H1 (cell line): ENCODE measurements around the gene SUPT20HL1. TPM values are rescaled to one million over a fixed set of nuclear protein-coding genes. Genes with fewer than 3 reads are reported as not detected.

Experiments
- CTCF ChIA-PET: fragments of 300-600 bp; sonication (Branson Sonifier 250); formaldehyde crosslinking; loops from one replicate; lab custom pipeline; 2021; ENCODE audit not compliant: partially characterized antibody; lab: Charles Lee
- POLR2A ChIA-PET: fragments of 300-600 bp; sonication (Branson Sonifier 250); formaldehyde crosslinking; loops from one replicate; lab custom pipeline; 2021; ENCODE audit warnings: inconsistent platforms; ENCODE audit not compliant: partially characterized antibody; lab: Charles Lee
- DNase-seq, 2 experiments: peaks; one replicate each; pipeline versions ENCODE4 v3.0.0 to v3.0.0-alpha.2; 2010 to 2022; ENCODE audit warnings: low spot score in 2 of 2, low read depth in 1 of 2, mixed read lengths in 1 of 2
- FAIRE-seq: peaks from 2 replicates; lab custom pipeline; 2011; peaks lifted over from hg19 to GRCh38; lab: Jason Lieb, UNC
- H2AFZ ChIP-seq: 2 replicates; pipeline ENCODE4 v1.8.1; 2012; ENCODE audit warnings: low read length, inconsistent platforms
- H2AK5ac ChIP-seq: 2 replicates; pipeline ENCODE4 v1.6.1; 2013; ENCODE audit warnings: low read depth, low read length
- H2BK120ac ChIP-seq: replicated peaks from 2 replicates; pipeline ENCODE3; 2013; ENCODE audit warnings: low read depth, low read length, inconsistent platforms
- H2BK12ac ChIP-seq: 2 replicates; pipeline ENCODE4 v1.6.1; 2013; ENCODE audit warnings: low read depth, low read length
- H2BK15ac ChIP-seq: 2 replicates; pipeline ENCODE4 v1.6.1; 2013; ENCODE audit warnings: low read length
- H2BK20ac ChIP-seq: 2 replicates; pipeline ENCODE4 v1.6.1; 2013; ENCODE audit warnings: low read length
- H2BK5ac ChIP-seq: 2 replicates; pipeline ENCODE4 v1.6.1; 2013; ENCODE audit warnings: low read depth, low read length
- H3K14ac ChIP-seq: 2 replicates; pipeline ENCODE4 v1.6.1; 2013; ENCODE audit warnings: inconsistent platforms; ENCODE audit not compliant: insufficient read length
- H3K18ac ChIP-seq: 2 replicates; pipeline ENCODE4 v1.6.1; 2013; ENCODE audit warnings: low read length; ENCODE audit errors: extremely low read depth
- H3K23ac ChIP-seq: 2 replicates; pipeline ENCODE4 v1.6.1; 2013; ENCODE audit warnings: inconsistent platforms; ENCODE audit not compliant: insufficient read length
- H3K23me2 ChIP-seq: 2 replicates; pipeline ENCODE4 v1.6.1; 2013; ENCODE audit warnings: low read depth, low read length
- H3K27ac ChIP-seq: 2 replicates; pipeline ENCODE4 v1.6.1; 2011; ENCODE audit warnings: low read depth, low read length, inconsistent platforms
- H3K27me3 ChIP-seq, 4 experiments: replicated peaks in 1 of 4; 1 replicate in 1 of 4; 2 replicates in 3 of 4; pipeline versions ENCODE4 v1.6.1 to v1.8.1; 2011 to 2013; ENCODE audit warnings: low read length in 3 of 4, mild to moderate bottlenecking in 3 of 4, inconsistent platforms in 2 of 4, mixed read lengths in 2 of 4, moderate library complexity in 1 of 4; ENCODE audit not compliant: control insufficient read depth in 3 of 4, insufficient read depth in 3 of 4; ENCODE audit errors: extremely low read depth in 1 of 4
- H3K36me3 ChIP-seq, 4 experiments: 2 replicates each; pipeline versions ENCODE4 v1.6.1 to v1.8.1; 2011 to 2013; ENCODE audit warnings: mild to moderate bottlenecking in 4 of 4, low read length in 3 of 4, moderate library complexity in 2 of 4, control low read depth in 1 of 4, inconsistent platforms in 1 of 4; ENCODE audit not compliant: insufficient read depth in 4 of 4, control insufficient read depth in 2 of 4
- H3K4ac ChIP-seq: replicated peaks from 2 replicates; pipeline ENCODE3; 2013; ENCODE audit warnings: low read length, low read depth, mixed read lengths, inconsistent platforms; ENCODE audit not compliant: insufficient read length
- H3K4me1 ChIP-seq, 4 experiments: replicated peaks in 1 of 4; 1 replicate in 1 of 4; 2 replicates in 3 of 4; pipeline versions ENCODE4 v1.6.1 to v1.8.1; 2011 to 2013; ENCODE audit warnings: low read length in 3 of 4, inconsistent platforms in 2 of 4, mixed read lengths in 1 of 4; ENCODE audit not compliant: insufficient read depth in 4 of 4, control insufficient read depth in 3 of 4
- H3K4me2 ChIP-seq, 2 experiments: 2 replicates each; pipeline versions ENCODE4 v1.6.1 to v1.8.1; 2011 to 2013; ENCODE audit warnings: low read depth in 2 of 2, low read length in 2 of 2, control low read depth in 1 of 2, inconsistent platforms in 1 of 2, mild to moderate bottlenecking in 1 of 2; ENCODE audit not compliant: insufficient read depth in 1 of 2
- H3K4me3 ChIP-seq, 4 experiments: fragments of 200-600, 300-600 bp in 1 of 4; sonication (generic), shearing (Covaris generic), sonication (Bioruptor Twin) in 1 of 4; 2 replicates each; pipeline versions ENCODE4 v1.5.1 to v1.8.1; 2011 to 2016; ENCODE audit warnings: low read length in 4 of 4, low read depth in 3 of 4, control low read depth in 2 of 4, inconsistent platforms in 2 of 4, mild to moderate bottlenecking in 2 of 4, mixed read lengths in 1 of 4, moderate library complexity in 1 of 4; ENCODE audit not compliant: insufficient read depth in 2 of 4; ENCODE audit errors: extremely low read depth in 1 of 4
- H3K56ac ChIP-seq: replicated peaks from 2 replicates; pipeline ENCODE3; 2013; ENCODE audit warnings: low read depth, mild to moderate bottlenecking, mixed read lengths, low read length, inconsistent platforms; ENCODE audit not compliant: insufficient read length
- H3K79me1 ChIP-seq: 2 replicates; pipeline ENCODE4 v1.6.1; 2013; ENCODE audit warnings: low read depth, low read length, control low read depth
- H3K79me2 ChIP-seq, 2 experiments: 2 replicates each; pipeline versions ENCODE4 v1.6.1 to v1.8.1; 2012 to 2013; ENCODE audit warnings: low read length in 2 of 2, mild to moderate bottlenecking in 2 of 2, inconsistent platforms in 1 of 2; ENCODE audit not compliant: insufficient read depth in 2 of 2, control insufficient read depth in 1 of 2
- H3K9ac ChIP-seq, 4 experiments: replicated peaks in 1 of 4; 1 replicate in 1 of 4; 2 replicates in 3 of 4; pipeline versions ENCODE4 v1.6.1 to v1.8.1; 2011 to 2013; ENCODE audit warnings: low read depth in 3 of 4, low read length in 3 of 4, control low read depth in 2 of 4, mild to moderate bottlenecking in 2 of 4, moderate library complexity in 2 of 4, inconsistent platforms in 1 of 4; ENCODE audit errors: extremely low read depth in 1 of 4
- H3K9me3 ChIP-seq, 2 experiments: 2 replicates each; pipeline versions ENCODE4 v1.6.1 to v1.8.1; 2012 to 2013; ENCODE audit warnings: mild to moderate bottlenecking in 2 of 2, moderate library complexity in 2 of 2, control low read depth in 1 of 2, inconsistent platforms in 1 of 2, low read depth in 1 of 2, low read length in 1 of 2, mixed read lengths in 1 of 2; ENCODE audit not compliant: insufficient read depth in 2 of 2
- H4K20me1 ChIP-seq, 2 experiments: replicated peaks in 1 of 2; 2 replicates each; pipeline versions ENCODE3 to v1.8.1; 2011 to 2013; ENCODE audit warnings: inconsistent platforms in 2 of 2, low read length in 2 of 2, mild to moderate bottlenecking in 1 of 2; ENCODE audit not compliant: insufficient read depth in 2 of 2, control insufficient read depth in 1 of 2
- H4K5ac ChIP-seq: 2 replicates; pipeline ENCODE4 v1.6.1; 2013; ENCODE audit warnings: low read length, low read depth, mixed read lengths, inconsistent platforms; ENCODE audit not compliant: insufficient read length
- H4K8ac ChIP-seq: 2 replicates; pipeline ENCODE4 v1.8.0; 2013; ENCODE audit warnings: mild to moderate bottlenecking, moderate library complexity, low read length, inconsistent platforms; ENCODE audit not compliant: insufficient read depth; ENCODE audit errors: extremely low read depth
- H4K91ac ChIP-seq: replicated peaks from 2 replicates; pipeline ENCODE3; 2013; ENCODE audit warnings: low read length, mixed read lengths, inconsistent platforms; ENCODE audit not compliant: insufficient read length
- BACH1 ChIP-seq: IDR thresholded peaks from 2 replicates; pipeline ENCODE4 v1.6.1; 2012; ENCODE audit warnings: low read length, improper control_type of control experiment
- CBX5 ChIP-seq: fragments of 300-800, 300-1000 bp; sonication (generic); IDR thresholded peaks from 2 replicates; pipeline ENCODE4 v1.7.1; 2016; ENCODE audit warnings: antibody characterized with exemption, low read length, low read depth
- CBX8 ChIP-seq: fragments of 300-800, 300-1000 bp; sonication (generic); IDR thresholded peaks from 2 replicates; pipeline ENCODE4 v1.7.1; 2016; ENCODE audit warnings: low read depth, low read length, borderline replicate concordance
- CHD1 ChIP-seq: IDR thresholded peaks from 2 replicates; pipeline ENCODE4 v1.6.1; 2012; ENCODE audit warnings: low read depth, low read length, improper control_type of control experiment
- EP300 ChIP-seq, 2 experiments: IDR thresholded peaks; 1 replicate in 1 of 2; 2 replicates in 1 of 2; pipeline ENCODE4 v1.6.1; 2011 to 2012; ENCODE audit warnings: low read depth in 2 of 2, low read length in 2 of 2, mild to moderate bottlenecking in 2 of 2, borderline replicate concordance in 1 of 2, inconsistent platforms in 1 of 2, moderate library complexity in 1 of 2
- NANOG ChIP-seq: IDR thresholded peaks from 2 replicates; pipeline ENCODE4 v1.6.1; 2011; ENCODE audit warnings: low read length, low read depth, mild to moderate bottlenecking, inconsistent platforms; ENCODE audit not compliant: insufficient read depth, poor library complexity, severe bottlenecking
- RBBP5 ChIP-seq: IDR thresholded peaks from 2 replicates; pipeline ENCODE4 v1.7.1; 2012; ENCODE audit warnings: low read depth, mild to moderate bottlenecking, inconsistent platforms, low read length, moderate library complexity, borderline replicate concordance
- USF2 ChIP-seq: IDR thresholded peaks from 2 replicates; pipeline ENCODE4 v1.6.1; 2011; ENCODE audit warnings: low read length, improper control_type of control experiment
- YY1 ChIP-seq: IDR thresholded peaks from 2 replicates; pipeline ENCODE4 v1.6.1; 2011; ENCODE audit warnings: low read depth, mild to moderate bottlenecking, low read length
- WGBS, 2 experiments: shearing (Covaris generic) in 1 of 2; methylation state at CpG; one replicate each; pipeline versions ENCODE4 v1.1.6 to v1.1.7; 2013 to 2015; ENCODE audit warnings: low lambda C conversion rate in 2 of 2, mixed read lengths in 2 of 2, inconsistent platforms in 1 of 2, low coverage in 1 of 2, missing lambda C conversion rate in 1 of 2; ENCODE audit not compliant: insufficient replicate concordance in 2 of 2, insufficient coverage in 1 of 2, insufficient read length in 1 of 2; ENCODE audit errors: extremely low coverage in 1 of 2, missing lambda C conversion rate in 1 of 2; 5-methylcytosine and 5-hydroxymethylcytosine counted together
- polyA plus RNA-seq, 7 experiments: library from polyadenylated mRNA; depleted of rRNA in 3 of 7; stranded (reverse) in 5 of 7; unstranded in 2 of 7; fragments of >200 nt in 5 of 7; fragments of 200-250 nt in 2 of 7; gene quantifications; 1 replicate in 5 of 7; 2 replicates in 1 of 7; 4 replicates in 1 of 7; pipeline versions ENCODE4 v1.2.1 to v1.2.3, GENCODE V29; 2011 to 2013; ENCODE audit warnings: missing spikeins in 2 of 7, mixed read lengths in 2 of 7
- total RNA-seq: library from RNA; stranded (reverse); fragmentation: NEBNext Ultra II Directional; extraction: Animal tissue kit (Norgen Biotek cat#: 25700); gene quantifications from 2 replicates; pipeline ENCODE4 v1.2.1, GENCODE V29; 2021
- TF ChIP-seq, protein P1 (sequence below): IDR thresholded peaks from 2 replicates; pipeline ENCODE4 v1.6.1; 2012; ENCODE audit warnings: inconsistent platforms

The SUPT20HL1 gene
- total and polyA plus RNA-seq, 2 of the 8 experiments (the other 6 are each of a cell fraction or from before 2014, with no cell fraction given): not detected

GRCh38 chrX:24317567-24317966, 42.9 kb upstream of the SUPT20HL1 start:
- Histone ChIP-seq H4K20me1 (no peaks in the 10 kb centered on the region), H2AFZ (no peak overlapping the region), H3K18ac (no peak overlapping the region), H3K36me3 (no peaks in the 10 kb centered on the region), H4K8ac (no peak overlapping the region), H2BK20ac (no peak overlapping the region), H3K79me1 (no peaks in the 10 kb centered on the region), H2BK5ac (no peak overlapping the region), H3K9me3 (no peaks in the 10 kb centered on the region), H3K9ac (no peak overlapping the region), H3K27me3 (no peaks in the 10 kb centered on the region), H2BK120ac (no peak overlapping the region), H3K4me2 (no peak overlapping the region), H3K56ac (no peak overlapping the region), H3K4me3 (no peak overlapping the region), H3K27ac (no peak overlapping the region), H4K91ac (no peak overlapping the region), H3K23me2 (no peaks in the 10 kb centered on the region), H3K4me1 (no peaks in the 10 kb centered on the region), H2BK15ac (no peak overlapping the region), H3K4ac (no peak overlapping the region), H2AK5ac (no peak overlapping the region), H3K14ac (no peak overlapping the region), H4K5ac (no peak overlapping the region), H2BK12ac (no peak overlapping the region), H3K23ac (no peak overlapping the region), H3K79me2 (no peaks in the 10 kb centered on the region)
- 92% methylated on average over 1 of the region's 1 CpG; no CpG with 5 or more reads in 1 of the 2 experiments for WGBS, 2 experiments
- POLR2A ChIA-PET: no interaction called here
- DNase-seq (no peak), FAIRE-seq (no peak)
- CTCF ChIA-PET: interaction anchor here (0.9 to 1.5 kb wide), 2 partner anchors 19 to 23 kb away, joined by 3 read pairs; no protein-coding TSS in a partner anchor
- TF ChIP-seq RBBP5 (no peak), EP300 (IDR thresholded peaks at IDR 0.05; ENCODE audit: borderline replicate concordance in 1 of 2, low read depth in 2 of 2, low read length in 2 of 2) (no peak), USF2 (no peak), CBX5 (no peak), CHD1 (no peak), BACH1 (no peak), NANOG (no peak), CBX8 (no peak), YY1 (no peak)
- TF ChIP-seq, protein P1, sequence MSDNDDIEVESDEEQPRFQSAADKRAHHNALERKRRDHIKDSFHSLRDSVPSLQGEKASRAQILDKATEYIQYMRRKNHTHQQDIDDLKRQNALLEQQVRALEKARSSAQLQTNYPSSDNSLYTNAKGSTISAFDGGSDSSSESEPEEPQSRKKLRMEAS: no peak
